Measurements from ENCODE around the gene CRTC3.

Gene CRTC3

GRCh38 chr15:90611157-90611556, 81.4 kb downstream of the CRTC3 start:
- Histone ChIP-seq H2AFZ (ENCODE audit: low read length) (no peak overlapping the region), H2BK15ac (ENCODE audit: low read length) (no peak overlapping the region), H2BK120ac (ENCODE audit: low read depth, low read length) (no peak overlapping the region), H3K4ac (ENCODE audit: low read length) (no peak overlapping the region), H3K4me3 (ENCODE audit: low read length in 2 of 2) (no peak overlapping the region), H4K91ac (ENCODE audit: low read depth, low read length, poor library complexity) (no peak overlapping the region), H3K4me1 (ENCODE audit: control insufficient read depth in 2 of 2, insufficient read depth in 1 of 2, low read depth in 1 of 2, low read length in 2 of 2) (peaks cover 0 to 2% of the 10 kb centered on the region in 2 donors), H3K27ac (replicated peaks; ENCODE audit: low read length) (no peak overlapping the region), H3K4me2 (ENCODE audit: insufficient read depth, low read length, poor library complexity, severe bottlenecking) (no peak overlapping the region), H2AK5ac (ENCODE audit: low read depth, low read length) (no peak overlapping the region), H3K27me3 (ENCODE audit: control insufficient read depth in 3 of 3, insufficient read depth in 3 of 3, low read depth in 1 of 3, low read length in 3 of 3) (no peaks in the 10 kb centered on the region), H3K9me3 (replicated peaks in 1 of 2; ENCODE audit: control insufficient read depth in 2 of 2, insufficient read depth in 1 of 2, low read depth in 1 of 2, low read length in 2 of 2) (no peaks in the 10 kb centered on the region), H2BK5ac (ENCODE audit: low read length) (no peak overlapping the region), H3K23ac (ENCODE audit: low read depth, low read length, poor library complexity) (no peak overlapping the region), H3K36me3 (replicated peaks in 1 of 2; ENCODE audit: control insufficient read depth in 2 of 2, insufficient read depth in 2 of 2, low read length in 2 of 2) (peaks cover 3 to 47% of the 10 kb centered on the region in 2 donors), H3K79me1 (ENCODE audit: low read depth, low read length) (no peaks in the 10 kb centered on the region), H3K9ac (ENCODE audit: low read depth, low read length, poor library complexity) (no peak overlapping the region), H3K14ac (ENCODE audit: low read length) (no peak overlapping the region), H3K18ac (ENCODE audit: low read length) (no peak overlapping the region), H4K8ac (ENCODE audit: low read depth, low read length) (no peak overlapping the region), H2BK12ac (ENCODE audit: low read length) (no peak overlapping the region)
- WGBS, 2 donors (ENCODE audit: extremely low coverage in 2 of 2, insufficient read length in 2 of 2, insufficient replicate concordance in 1 of 2) = no CpG with 5 or more reads among the region's 4 CpGs
- no peak for DNase-seq (ENCODE audit: low spot score)

DNA sequence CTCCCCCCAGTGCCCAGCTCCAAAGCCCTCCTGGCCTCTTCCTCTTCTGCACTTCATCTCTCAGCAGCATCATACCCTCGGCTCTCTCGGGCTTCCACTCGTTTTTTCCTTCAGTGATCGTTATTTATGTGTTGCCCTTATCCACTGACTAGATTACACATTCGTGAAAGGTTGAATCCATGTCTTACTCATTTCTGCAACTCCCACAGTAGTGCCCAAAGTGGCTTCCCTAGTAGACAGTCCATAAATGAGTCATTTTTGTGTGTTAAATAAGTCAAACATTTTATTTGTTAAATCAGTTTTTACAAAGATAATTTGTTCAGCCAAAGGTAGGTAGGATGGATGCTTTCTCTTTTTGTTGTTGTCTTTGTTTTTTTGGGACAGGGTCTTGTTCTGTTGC, 87.4 kb downstream of the CRTC3 start:
- no CpG with 5 or more reads among the region's 5 CpGs for WGBS, 2 donors (ENCODE audit: extremely low coverage in 2 of 2, insufficient read length in 2 of 2, insufficient replicate concordance in 1 of 2)
- H3K27me3 ChIP-seq (ENCODE audit: control insufficient read depth in 3 of 3, insufficient read depth in 3 of 3, low read depth in 1 of 3, low read length in 3 of 3) = no peaks in the 10 kb centered on the region
- H3K4ac ChIP-seq (ENCODE audit: low read length) = no peak overlapping the region
- no peak overlapping the region for H2BK12ac ChIP-seq (ENCODE audit: low read length)
- H2BK120ac ChIP-seq (ENCODE audit: low read depth, low read length) = no peak overlapping the region
- H4K8ac ChIP-seq (ENCODE audit: low read depth, low read length) = no peak overlapping the region
- no peak overlapping the region for H3K9ac ChIP-seq (ENCODE audit: low read depth, low read length, poor library complexity)
- H3K4me1 ChIP-seq (ENCODE audit: control insufficient read depth in 2 of 2, insufficient read depth in 1 of 2, low read depth in 1 of 2, low read length in 2 of 2) = no peaks in the 10 kb centered on the region
- no peak overlapping the region for H3K4me3 ChIP-seq (ENCODE audit: low read length in 2 of 2)
- H3K23ac ChIP-seq (ENCODE audit: low read depth, low read length, poor library complexity) = no peak overlapping the region
- no peak overlapping the region for H2BK5ac ChIP-seq (ENCODE audit: low read length)
- no peak overlapping the region for H3K18ac ChIP-seq (ENCODE audit: low read length)
- H3K27ac ChIP-seq (replicated peaks; ENCODE audit: low read length) = no peak overlapping the region
- no peak overlapping the region for H3K14ac ChIP-seq (ENCODE audit: low read length)
- no peak overlapping the region for H2AK5ac ChIP-seq (ENCODE audit: low read depth, low read length)
- H3K36me3 ChIP-seq (replicated peaks in 1 of 2; ENCODE audit: control insufficient read depth in 2 of 2, insufficient read depth in 2 of 2, low read length in 2 of 2) = peaks cover 0 to 64% of the 10 kb centered on the region in 2 donors
- no peaks in the 10 kb centered on the region for H3K9me3 ChIP-seq (replicated peaks in 1 of 2; ENCODE audit: control insufficient read depth in 2 of 2, insufficient read depth in 1 of 2, low read depth in 1 of 2, low read length in 2 of 2)
- no peak for DNase-seq (ENCODE audit: low spot score)
- H2BK15ac ChIP-seq (ENCODE audit: low read length) = no peak overlapping the region
- H3K4me2 ChIP-seq (ENCODE audit: insufficient read depth, low read length, poor library complexity, severe bottlenecking) = no peak overlapping the region
- no peaks in the 10 kb centered on the region for H3K79me1 ChIP-seq (ENCODE audit: low read depth, low read length)
- no peak overlapping the region for H4K91ac ChIP-seq (ENCODE audit: low read depth, low read length, poor library complexity)
- H2AFZ ChIP-seq (ENCODE audit: low read length) = no peak overlapping the region

- H4K91ac ChIP-seq (ENCODE audit: low read depth, low read length, poor library complexity) = no peak overlapping the region
Measured at GRCh38 chr15:90617668-90618097, 88.0 kb downstream of the CRTC3 start.

DNA sequence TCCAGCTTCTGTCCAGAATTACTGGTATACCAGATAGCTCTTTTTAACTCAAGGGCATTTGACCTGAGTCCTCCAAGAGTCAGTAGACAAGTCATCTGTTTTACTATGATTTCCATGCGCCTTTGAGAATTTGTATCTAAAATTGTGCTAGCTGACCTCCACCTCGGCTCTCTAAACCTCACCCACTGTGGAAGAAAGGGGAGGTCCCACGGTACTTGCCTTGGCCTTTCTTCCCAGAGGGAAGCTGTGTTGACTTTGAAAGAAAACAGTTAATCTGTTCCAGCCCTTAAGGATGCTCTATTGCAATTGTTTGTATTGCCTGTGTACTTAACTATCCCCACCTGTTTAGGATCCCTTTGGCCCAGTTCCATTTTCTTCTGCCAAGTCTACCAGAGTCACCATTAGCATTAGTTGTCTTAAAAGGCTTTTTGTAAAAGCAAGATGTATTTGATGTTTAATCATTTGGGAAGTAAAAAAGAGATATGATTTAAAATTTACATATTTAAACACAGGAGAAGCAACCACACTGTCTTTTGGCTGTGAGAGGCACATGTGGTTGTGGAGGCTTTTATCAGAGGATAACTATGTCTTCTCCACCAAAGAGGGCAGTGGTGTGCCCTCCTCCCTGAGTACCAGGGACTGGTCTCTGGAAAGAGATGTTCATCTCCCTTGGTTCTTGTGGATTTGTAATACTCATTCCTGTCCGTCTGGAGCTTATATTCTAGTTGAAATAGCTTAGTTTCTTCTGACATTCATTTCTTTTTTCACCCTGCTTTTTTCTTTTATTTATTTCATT, 88.8 kb downstream of the CRTC3 start:
- no peak overlapping the region for H3K9ac ChIP-seq (ENCODE audit: low read depth, low read length, poor library complexity)
- no peaks in the 10 kb centered on the region for H3K9me3 ChIP-seq (replicated peaks in 1 of 2; ENCODE audit: control insufficient read depth in 2 of 2, insufficient read depth in 1 of 2, low read depth in 1 of 2, low read length in 2 of 2)
- H3K14ac ChIP-seq (ENCODE audit: low read length) = no peak overlapping the region
- H3K79me1 ChIP-seq (ENCODE audit: low read depth, low read length) = no peaks in the 10 kb centered on the region
- H4K91ac ChIP-seq (ENCODE audit: low read depth, low read length, poor library complexity) = no peak overlapping the region
- H2BK120ac ChIP-seq (ENCODE audit: low read depth, low read length) = no peak overlapping the region
- H3K4me1 ChIP-seq (ENCODE audit: control insufficient read depth in 2 of 2, insufficient read depth in 1 of 2, low read depth in 1 of 2, low read length in 2 of 2) = no peaks in the 10 kb centered on the region
- H3K4me2 ChIP-seq (ENCODE audit: insufficient read depth, low read length, poor library complexity, severe bottlenecking) = no peak overlapping the region
- H4K8ac ChIP-seq (ENCODE audit: low read depth, low read length) = no peak overlapping the region
- no peaks in the 10 kb centered on the region for H3K27me3 ChIP-seq (ENCODE audit: control insufficient read depth in 3 of 3, insufficient read depth in 3 of 3, low read depth in 1 of 3, low read length in 3 of 3)
- H2BK5ac ChIP-seq (ENCODE audit: low read length) = no peak overlapping the region
- no peak overlapping the region for H2AK5ac ChIP-seq (ENCODE audit: low read depth, low read length)
- H3K18ac ChIP-seq (ENCODE audit: low read length) = no peak overlapping the region
- no peak overlapping the region for H3K4me3 ChIP-seq (ENCODE audit: low read length in 2 of 2)
- peaks cover 0 to 61% of the 10 kb centered on the region in 2 donors for H3K36me3 ChIP-seq (replicated peaks in 1 of 2; ENCODE audit: control insufficient read depth in 2 of 2, insufficient read depth in 2 of 2, low read length in 2 of 2)
- H3K27ac ChIP-seq (replicated peaks; ENCODE audit: low read length) = no peak overlapping the region
- H3K23ac ChIP-seq (ENCODE audit: low read depth, low read length, poor library complexity) = no peak overlapping the region
- no peak overlapping the region for H2BK12ac ChIP-seq (ENCODE audit: low read length)
- WGBS, 2 donors (ENCODE audit: extremely low coverage in 2 of 2, insufficient read length in 2 of 2, insufficient replicate concordance in 1 of 2) = no CpG with 5 or more reads among the region's 4 CpGs
- H2BK15ac ChIP-seq (ENCODE audit: low read length) = no peak overlapping the region
- no peak for DNase-seq (ENCODE audit: low spot score)
- H2AFZ ChIP-seq (ENCODE audit: low read length) = no peak overlapping the region
- no peak overlapping the region for H3K4ac ChIP-seq (ENCODE audit: low read length)

More at GRCh38 chr15:90617668-90618097, 88.0 kb downstream of the CRTC3 start:
- H3K18ac ChIP-seq (ENCODE audit: low read length) = no peak overlapping the region
- no peak overlapping the region for H3K27ac ChIP-seq (replicated peaks; ENCODE audit: low read length)
- no peak overlapping the region for H2BK5ac ChIP-seq (ENCODE audit: low read length)
- no peak overlapping the region for H3K9ac ChIP-seq (ENCODE audit: low read depth, low read length, poor library complexity)
- H2BK120ac ChIP-seq (ENCODE audit: low read depth, low read length) = no peak overlapping the region
- no peak overlapping the region for H3K23ac ChIP-seq (ENCODE audit: low read depth, low read length, poor library complexity)
- no peak overlapping the region for H3K14ac ChIP-seq (ENCODE audit: low read length)
- no peak for DNase-seq (ENCODE audit: low spot score)
- H3K4me3 ChIP-seq (ENCODE audit: low read length in 2 of 2) = no peak overlapping the region
- no peak overlapping the region for H2AFZ ChIP-seq (ENCODE audit: low read length)
- no peak overlapping the region for H2BK15ac ChIP-seq (ENCODE audit: low read length)
- no peak overlapping the region for H4K8ac ChIP-seq (ENCODE audit: low read depth, low read length)
- H3K79me1 ChIP-seq (ENCODE audit: low read depth, low read length) = no peaks in the 10 kb centered on the region
- no peak overlapping the region for H3K4me2 ChIP-seq (ENCODE audit: insufficient read depth, low read length, poor library complexity, severe bottlenecking)
- H3K4me1 ChIP-seq (ENCODE audit: control insufficient read depth in 2 of 2, insufficient read depth in 1 of 2, low read depth in 1 of 2, low read length in 2 of 2) = no peaks in the 10 kb centered on the region
- peaks cover 0 to 64% of the 10 kb centered on the region in 2 donors for H3K36me3 ChIP-seq (replicated peaks in 1 of 2; ENCODE audit: control insufficient read depth in 2 of 2, insufficient read depth in 2 of 2, low read length in 2 of 2)
- no peak overlapping the region for H2AK5ac ChIP-seq (ENCODE audit: low read depth, low read length)
- WGBS, 2 donors (ENCODE audit: extremely low coverage in 2 of 2, insufficient read length in 2 of 2, insufficient replicate concordance in 1 of 2) = no CpG with 5 or more reads among the region's 7 CpGs
- H3K27me3 ChIP-seq (ENCODE audit: control insufficient read depth in 3 of 3, insufficient read depth in 3 of 3, low read depth in 1 of 3, low read length in 3 of 3) = no peaks in the 10 kb centered on the region
- no peak overlapping the region for H2BK12ac ChIP-seq (ENCODE audit: low read length)
- H3K4ac ChIP-seq (ENCODE audit: low read length) = no peak overlapping the region
- H3K9me3 ChIP-seq (replicated peaks in 1 of 2; ENCODE audit: control insufficient read depth in 2 of 2, insufficient read depth in 1 of 2, low read depth in 1 of 2, low read length in 2 of 2) = no peaks in the 10 kb centered on the region
